HL-60/S4 treated with retinoic acid at 250 ng/mL for 4 days and 3 days (cell line): ENCODE data around the gene EDAR.

Experiments
- in situ Hi-C: fragments of 300-500 bp; cut with MboI; formaldehyde crosslinking; loops from 2 replicates; pipeline ENCODE4 v1.7.0; 2022; ENCODE audit warnings: low sequenced_read_pairs

The EDAR gene

DNA sequence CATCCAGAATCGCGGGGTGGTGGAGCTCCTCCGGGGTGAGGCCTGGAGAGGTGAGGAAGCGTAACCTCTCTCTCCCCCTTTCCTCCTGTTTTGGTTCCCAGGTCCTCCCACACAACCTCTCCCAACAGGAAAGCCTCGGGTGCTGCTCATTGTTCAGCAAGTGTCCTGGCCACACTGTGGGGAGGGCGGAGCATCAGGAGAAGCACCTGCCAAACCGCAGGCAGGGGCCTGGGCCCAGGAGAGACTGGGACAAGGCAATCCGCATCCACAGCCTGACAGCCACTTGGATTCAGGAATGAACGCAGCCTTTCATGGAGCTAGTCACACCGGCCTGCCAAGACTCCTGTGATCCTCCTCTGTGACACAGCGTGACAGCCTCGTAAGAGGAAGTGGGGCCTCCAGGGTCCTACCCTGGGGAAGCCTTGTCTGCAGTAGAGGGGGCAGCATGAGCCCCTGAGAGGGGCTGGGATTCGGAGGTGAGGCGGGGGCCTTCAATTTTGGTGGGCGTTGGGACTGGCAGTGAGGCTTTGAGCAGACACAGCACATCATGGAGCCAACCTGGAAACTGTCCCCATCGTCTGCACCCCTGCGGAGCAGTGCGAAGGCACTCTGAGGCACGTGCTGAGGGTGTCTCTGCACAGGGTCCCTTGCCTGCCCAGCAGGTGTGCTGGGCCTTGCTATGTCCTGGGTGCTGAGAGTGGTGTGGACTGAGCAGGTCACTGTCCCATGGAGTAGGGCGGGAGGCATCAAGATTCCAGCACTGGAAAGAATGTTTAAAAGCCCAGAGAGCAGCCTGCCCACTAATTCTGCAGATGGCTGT, 62.2 kb downstream of the EDAR start:
- in situ Hi-C loops: no loop called here

DNA sequence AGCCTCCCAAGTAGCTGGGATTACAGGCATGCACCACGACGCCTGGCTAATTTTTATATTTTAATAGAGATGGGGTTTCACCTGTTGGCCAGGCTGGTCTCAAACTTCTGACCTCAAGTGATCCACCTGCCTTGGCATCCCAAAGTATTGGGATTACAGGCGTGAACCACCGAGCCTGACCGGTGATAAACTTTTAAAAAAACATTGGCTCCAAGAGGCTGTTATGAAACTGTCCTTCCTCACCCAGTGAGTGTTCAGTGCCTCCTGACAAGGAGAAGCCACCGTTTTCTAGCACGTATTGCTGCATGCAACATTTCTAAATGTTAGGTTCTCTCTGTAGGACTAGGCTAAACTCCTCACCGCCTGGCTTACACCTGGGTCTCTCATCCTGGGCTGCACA, 63.3 kb downstream of the EDAR start:
- in situ Hi-C loops: no loop called here

DNA sequence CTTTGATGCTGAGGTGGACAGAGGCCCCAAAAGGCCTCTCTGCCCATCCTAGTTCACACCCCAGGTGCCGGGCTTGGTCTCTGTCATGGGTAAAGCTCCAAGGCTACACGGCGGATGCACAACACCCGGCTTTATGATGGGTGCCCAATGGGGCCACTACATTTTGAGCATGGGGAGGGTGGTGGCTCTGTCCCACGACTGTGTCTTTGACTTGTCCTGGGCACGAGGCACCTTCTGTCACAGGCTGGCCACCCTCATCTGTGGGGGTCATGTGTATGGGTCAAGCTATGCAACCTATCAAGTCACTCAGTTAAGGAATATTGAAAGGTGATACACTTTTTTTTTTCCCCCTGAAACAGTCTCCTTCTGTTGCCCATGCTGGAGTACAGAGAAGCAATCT, 63.7 kb downstream of the EDAR start:
- in situ Hi-C loops: no loop called here

DNA sequence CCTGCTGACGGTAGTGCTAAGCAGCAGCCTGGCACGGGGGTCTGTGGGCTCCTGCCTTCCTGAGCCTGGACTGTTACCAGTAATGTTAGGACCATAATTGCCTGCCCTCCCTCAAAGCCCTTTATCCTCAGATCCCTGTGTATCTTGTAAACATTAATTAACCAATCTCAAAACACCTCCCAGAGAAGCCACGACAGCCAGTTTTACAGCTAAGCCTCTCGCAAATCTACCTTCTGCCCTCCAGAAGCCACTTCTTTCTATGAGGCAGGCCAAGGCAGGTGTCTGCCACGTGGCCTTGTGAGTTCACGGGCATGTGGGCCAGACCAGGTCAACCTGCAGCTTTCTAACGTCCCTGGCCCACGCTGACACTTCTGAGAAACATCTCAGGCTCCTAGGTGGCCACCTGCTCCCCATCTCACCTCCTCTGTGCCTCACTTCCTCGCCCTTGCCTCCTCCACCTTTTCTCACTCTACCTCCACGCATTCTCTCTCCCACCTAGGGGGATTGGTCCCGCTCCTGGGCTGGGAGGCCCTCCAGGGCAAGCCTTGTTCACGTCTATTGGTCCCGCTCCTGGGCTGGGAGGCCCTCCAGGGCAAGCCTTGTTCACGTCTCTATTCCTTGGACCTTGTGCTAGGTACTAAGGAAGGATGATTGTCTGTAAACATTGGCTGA, 64.3 kb downstream of the EDAR start:
- in situ Hi-C loops: no loop called here

DNA sequence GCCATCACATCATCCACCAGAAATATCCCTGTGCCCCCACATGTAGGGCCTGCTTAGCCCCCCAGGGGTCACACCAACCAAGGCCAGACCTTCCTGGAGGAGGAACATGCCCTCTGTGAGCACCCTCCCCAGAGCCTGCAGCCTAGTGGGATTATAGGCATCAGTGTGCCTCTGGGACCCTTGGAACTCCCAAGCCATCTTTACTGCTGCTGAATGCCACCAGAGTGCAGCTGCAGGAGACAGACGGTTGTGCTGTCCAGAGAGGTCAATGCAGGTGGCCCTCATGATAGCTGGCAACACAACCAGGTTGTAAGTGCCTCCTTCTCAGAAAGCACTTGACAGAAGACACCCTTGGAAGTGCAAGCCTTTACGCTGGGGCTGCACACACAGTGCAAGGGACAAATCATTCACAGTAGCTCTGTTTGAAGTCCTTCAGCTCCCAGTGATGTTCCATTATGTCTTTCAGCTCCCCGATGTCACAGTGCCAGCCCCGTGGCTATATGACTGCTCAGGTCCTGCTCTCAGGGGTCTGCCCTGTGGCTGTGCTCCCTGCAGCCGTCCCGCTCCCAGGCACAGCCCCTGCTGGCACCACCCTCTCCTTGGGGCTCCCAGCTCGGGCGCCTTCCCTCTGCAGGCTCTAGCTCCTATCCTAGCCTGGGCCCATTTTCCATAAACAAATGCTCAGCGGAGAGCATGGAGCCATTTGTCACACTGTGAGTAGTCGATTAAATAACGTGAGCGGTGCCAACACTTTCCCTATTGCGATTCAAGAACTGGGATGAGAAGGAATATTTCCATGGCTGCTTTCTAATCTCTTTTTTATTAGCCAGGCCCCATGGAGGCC, 65.1 kb downstream of the EDAR start:
- in situ Hi-C loops: no loop called here

DNA sequence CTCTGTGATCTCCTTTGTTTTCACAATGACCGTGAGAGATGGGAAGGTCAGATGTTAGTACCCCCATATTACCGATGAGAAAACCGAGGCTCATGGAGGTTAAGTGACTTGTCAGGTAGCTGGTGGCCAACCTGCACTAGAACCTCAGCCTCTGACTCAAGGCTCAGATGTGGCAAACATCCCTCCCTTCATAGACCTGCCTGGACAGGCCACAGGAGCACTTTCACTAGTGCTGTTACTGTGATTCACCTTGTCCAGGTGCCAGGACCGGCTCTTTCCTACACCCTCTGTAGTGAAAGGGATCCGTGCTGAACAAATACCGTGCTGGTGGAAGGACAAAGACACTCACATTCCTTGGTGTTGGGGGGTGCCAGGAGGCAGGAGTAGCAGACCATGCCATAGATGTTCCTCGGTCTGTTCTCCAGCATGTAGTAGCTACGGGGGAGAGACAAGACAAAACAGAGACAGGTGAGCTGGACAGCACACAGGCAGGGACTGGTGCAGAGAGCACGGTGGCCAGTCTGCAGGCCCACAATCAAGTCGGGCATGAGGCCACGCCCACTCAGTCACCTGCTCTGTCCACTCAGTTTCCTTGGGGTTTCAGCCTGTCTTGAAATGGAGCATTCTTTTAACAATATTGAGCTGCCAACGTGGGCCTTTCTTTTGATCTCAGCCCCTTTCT, 65.9 kb downstream of the EDAR start:
- in situ Hi-C loops: no loop called here

DNA sequence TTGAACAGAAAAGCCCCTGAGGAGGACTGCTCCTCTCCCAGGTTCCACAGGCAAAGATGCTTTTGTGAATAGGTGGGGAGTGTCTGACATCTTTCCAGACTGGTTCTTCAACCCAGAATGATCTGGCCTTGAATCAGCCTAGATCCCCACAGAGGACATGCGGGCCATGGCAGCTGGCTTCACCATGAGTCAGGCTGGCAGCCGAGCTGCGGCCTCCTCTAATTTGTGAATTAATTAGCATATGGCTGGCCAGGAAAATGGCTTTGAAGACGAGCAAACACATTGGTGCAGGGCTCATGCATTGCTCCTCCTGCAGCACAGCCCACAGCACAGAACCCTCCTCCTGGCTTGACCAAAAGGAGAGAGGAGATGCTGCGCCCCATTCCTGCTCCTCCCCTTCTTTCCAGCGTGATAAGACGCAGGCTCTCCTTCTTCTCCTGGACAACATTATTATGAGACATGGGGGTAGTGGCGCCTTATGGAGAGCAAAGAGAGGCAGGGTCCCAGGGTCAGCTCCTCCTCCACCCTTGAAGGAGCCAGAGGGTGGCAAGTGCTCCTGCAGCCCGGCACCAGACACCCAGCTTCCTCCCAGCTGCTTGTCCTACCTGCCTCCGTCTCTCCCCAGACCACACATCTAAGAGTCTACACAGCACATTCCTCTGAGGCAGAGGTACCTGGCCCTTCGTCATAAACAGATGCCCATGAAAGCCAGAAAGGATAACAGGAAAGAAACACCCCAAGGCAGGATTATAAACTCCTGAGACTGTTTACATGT, 66.7 kb downstream of the EDAR start:
- in situ Hi-C loops: no loop called here

DNA sequence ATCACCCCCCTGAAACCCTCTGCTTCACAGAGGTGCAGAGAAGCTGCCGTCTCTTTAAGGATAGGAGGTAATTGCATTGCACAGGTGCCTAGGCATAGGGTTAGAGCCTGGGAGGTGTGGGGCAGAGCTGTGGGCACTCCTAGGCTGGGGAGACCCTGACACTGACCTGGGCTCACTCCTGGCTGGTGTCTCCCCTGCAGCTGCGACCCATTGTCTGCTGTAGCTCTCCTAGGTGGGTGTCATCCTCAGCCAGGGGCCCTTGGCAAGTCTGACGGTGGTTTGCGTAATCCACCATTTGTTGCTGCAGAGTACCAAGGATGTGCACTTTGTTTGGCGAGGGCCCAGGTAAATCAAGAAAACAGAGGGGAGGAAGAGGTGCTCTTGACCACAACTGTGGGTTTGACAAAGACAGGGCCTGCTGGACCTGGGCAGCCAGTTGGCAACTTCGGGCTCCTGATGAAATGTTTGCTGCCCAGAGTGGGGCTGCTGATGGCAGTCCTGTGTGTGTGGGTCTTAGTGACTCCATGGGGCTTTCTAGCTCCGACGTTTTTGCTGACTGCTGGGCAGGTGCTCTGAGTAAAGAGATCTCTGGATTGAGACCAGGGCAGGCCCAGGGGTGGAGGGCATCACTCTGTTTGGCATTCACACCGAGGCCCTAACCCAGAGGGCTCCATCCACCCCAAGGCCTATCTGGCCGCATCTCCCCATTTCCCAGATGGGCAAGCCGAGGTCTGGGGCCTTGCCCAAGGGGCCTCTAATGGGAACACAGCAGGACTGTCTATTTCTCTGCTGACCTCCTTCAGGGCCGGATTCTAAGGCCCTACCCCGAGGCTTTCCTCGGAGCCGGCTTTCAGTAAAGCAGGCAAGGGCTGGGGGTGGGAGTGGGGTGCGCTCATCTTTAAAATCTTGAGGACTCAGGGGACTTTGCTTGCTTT, 67.7 kb downstream of the EDAR start:
- in situ Hi-C loops: no loop called here

DNA sequence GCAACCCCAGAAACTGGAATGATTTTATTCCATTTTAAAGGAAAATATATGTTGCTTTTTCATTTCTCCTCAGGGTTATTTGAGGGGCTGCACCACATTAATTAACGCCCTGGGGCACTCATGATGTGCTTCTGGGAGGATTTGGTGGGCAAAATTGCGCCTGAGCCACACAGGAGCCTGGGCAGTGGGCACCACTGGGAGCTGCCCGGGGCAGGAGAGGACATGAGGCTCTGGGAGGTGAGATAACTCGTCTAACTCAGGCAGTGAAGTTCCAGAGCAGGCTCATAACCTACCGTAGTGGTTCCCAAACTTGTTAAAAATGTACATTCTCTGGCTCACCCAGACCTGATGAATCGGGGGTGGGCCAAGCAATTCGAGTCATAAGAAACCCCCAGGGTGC, 68.3 kb downstream of the EDAR start:
- in situ Hi-C loops: no loop called here

DNA sequence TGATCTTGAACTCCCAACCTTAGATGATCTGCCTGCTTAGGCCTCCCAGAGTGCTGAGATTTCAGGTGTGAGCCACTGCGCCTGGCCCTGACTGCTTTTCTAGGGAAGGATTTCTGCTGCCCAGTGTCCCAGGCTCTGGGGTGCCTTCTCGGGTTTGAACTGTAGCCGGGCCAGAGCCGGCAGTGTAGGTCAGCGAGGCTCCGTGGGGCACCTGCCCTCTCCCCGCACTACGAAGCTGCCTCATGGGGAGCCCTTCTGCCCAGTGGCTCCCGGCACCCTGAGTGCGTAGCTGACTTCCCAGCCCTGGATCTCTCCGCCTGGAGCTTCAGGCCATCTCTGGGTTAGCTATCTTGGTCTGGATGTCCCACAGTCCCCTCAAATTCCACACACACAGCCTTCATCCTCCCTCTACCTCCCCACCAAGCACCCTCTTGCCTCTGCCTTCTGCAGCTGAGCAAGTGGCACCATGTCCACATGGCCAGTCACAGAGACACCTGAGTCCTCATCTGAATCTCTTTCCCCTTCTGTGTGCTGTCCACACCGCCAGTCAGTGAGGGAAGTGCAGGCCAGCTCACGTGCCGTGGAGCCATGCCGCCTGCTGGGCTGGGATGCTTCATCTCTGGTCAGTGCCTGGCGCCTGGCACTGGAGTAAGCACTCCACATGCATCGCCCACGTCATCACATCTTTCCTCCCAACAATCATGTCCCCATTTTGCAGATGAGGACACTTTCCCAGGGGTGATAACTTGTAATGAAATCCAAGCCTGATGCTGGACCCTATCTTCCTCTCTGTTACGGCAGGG, 69.2 kb downstream of the EDAR start:
- in situ Hi-C loops: no loop called here

DNA sequence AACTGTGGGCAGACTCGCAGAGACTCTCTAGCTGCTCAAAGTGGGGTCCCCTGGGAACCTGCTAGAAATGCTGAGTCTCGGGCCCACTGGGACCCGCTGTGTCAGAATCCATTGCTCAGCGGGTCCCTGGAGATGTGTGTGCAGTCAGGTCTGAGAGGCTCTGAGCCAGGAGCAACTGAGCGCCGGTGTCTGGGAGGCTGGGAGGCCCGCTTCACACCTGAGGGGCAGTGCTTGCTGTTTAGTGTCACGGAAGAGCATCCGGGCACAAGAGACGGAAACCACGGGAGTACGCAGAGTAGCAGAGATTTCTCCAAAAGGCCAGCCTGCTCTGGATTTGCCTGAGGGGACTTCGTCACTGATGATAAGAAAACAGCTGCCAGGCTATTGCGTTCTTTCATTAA, 70.1 kb downstream of the EDAR start:
- in situ Hi-C loops: no loop called here

DNA sequence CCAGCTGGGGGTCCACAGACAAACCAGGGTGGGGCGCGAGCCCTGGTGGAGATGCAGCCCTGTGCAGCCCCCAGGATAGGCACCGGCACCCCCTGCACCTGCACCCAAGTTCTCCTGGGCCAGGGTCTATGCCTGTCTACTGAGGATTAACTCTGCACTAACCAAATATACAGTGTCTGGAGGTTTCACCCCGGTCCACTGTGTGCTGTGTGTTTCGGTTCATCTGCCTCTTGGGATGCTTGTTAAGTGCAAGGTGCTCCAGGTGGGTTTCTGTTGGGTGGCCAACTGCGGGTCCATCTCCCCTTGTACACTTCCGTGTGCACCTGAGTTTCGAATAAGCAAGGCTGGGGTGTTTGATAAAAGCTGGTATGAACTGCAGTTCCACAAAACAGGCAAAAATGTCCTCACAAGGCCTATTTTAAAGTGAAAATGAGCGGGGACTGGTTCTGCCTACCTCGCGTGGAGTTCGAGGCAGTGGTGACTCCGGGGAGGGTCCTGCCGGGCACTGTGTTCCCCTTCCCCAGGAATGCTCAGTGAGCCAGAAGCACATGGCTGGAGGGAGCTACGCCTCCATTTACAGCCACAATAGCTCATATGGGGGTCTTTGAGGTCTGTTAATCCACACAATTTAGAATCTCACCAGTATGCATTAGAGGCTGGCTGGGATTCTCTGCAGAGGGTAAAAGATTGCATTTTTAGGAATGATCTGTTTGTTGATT, 70.7 kb downstream of the EDAR start:
- in situ Hi-C loops: no loop called here

DNA sequence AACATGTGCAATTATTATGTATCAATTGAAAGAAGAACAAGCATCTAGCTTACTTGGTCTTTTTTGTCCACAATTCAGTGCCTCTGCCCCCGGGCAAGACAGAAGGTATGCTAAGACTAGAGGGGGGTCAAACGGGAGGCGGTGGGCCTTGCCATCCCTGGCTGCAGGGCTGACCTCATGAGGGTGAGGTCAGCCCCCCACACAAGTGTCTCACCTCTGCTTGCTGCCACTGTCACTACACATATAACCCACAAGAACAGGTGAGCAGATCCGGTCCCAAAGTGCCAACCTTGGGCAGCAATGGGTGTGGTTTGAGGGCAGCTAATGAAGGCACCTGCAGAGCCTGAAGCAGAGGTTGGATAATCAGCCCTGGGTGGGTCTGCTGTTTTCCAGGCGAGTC, 71.5 kb downstream of the EDAR start:
- in situ Hi-C loops: no loop called here

DNA sequence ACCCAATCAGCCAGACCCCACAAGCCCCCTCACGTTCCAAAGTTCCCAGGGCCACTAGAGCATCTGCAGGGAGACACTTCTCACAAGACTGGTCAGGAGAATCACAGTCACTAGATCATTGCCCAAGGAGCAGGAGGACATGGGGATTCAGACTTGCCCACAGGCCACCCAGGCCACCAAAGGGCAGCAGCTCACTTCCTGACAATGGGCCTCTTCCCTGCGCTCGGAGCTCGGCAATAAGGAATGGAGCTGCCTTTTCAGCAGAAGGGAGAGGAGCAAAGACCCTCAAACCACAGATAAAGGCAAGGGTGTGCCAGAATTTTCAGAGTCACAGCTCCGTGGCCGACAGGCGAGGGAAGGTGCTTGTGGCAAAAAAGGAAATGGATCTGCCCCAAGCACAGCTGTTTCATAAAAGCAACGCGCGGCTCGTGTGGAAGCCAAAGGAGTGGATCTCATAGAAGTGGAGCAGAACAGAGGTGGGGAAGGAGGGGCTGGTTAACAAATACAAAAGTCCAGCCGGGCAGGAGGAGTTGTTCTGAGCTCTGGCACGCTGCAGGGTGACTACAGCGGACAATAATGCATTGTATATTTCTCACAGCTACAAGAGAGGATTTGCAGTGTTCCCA, 72.1 kb downstream of the EDAR start:
- in situ Hi-C loops: no loop called here

DNA sequence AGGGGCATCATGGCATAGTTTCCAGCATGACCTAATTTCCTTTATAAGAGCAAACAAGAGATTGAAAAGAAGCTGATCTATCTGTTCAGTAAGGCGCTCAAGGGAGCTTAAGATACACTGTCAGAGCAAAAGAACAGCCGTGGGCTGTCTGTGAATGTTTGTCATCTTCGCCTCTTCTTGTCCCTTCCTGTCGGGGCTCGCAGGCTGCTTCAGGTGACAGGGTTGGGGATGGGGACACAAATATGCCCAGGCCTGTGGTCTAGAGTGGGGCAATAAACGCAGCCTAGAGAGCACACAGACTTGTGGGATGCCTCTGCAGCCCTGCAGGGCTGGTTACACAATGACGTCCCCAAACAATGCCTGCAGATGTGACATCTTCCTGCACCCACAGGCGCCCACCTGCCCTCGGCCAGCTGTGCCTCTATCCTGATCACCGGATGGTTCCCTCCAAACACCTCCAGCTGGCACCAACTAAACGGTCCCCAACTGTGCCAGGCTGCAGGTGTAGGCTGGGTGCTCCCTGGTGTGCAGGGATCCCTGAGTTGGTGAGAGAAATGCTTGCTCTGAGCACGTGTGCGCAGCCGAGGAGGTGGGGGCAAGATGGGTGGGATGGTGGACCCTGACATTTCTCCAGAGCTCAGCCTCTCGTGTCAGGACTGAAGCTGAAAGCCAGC, 72.8 kb downstream of the EDAR start:
- in situ Hi-C loops: no loop called here

DNA sequence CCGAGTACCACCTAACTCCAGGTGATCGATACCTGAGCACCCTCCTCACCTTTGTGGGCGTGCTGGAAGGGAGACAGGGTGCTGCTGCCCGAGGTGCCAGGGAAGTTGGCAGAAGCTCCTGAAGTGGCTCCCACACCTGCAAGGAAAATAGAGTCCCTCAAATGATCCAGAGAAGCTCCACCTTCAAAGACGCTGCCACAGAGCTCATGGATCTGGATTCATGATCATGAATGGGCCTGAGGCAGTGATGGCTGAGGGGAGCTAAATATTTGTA, 76.5 kb downstream of the EDAR start:
- in situ Hi-C loops: no loop called here
